H9 (cell line): ENCODE results near the gene FBLN1. TPM values are rescaled to one million over a fixed set of nuclear protein-coding genes. Genes with fewer than 3 reads are reported as not detected.

Source experiments
- DNase-seq: peaks from one replicate; pipeline ENCODE4 v3.0.0-alpha.2; 2017
- H2AFZ ChIP-seq: one replicate; pipeline ENCODE4 v1.6.1; 2013; ENCODE audit warnings: mild to moderate bottlenecking, low read length, control low read depth, moderate library complexity
- H2AK5ac ChIP-seq: 2 replicates; pipeline ENCODE4 v1.6.1; 2013; ENCODE audit warnings: low read length, control low read depth, mixed read lengths; ENCODE audit not compliant: insufficient read length
- H2BK120ac ChIP-seq: one replicate; pipeline ENCODE4 v1.6.1; 2013; ENCODE audit warnings: low read depth, mild to moderate bottlenecking, low read length, control low read depth, inconsistent platforms; ENCODE audit not compliant: poor library complexity, severe bottlenecking
- H2BK12ac ChIP-seq: 2 replicates; pipeline ENCODE4 v1.6.1; 2013; ENCODE audit warnings: low read length, control low read depth, mixed read lengths, low read depth; ENCODE audit not compliant: insufficient read length
- H2BK15ac ChIP-seq: 2 replicates; pipeline ENCODE4 v1.6.1; 2013; ENCODE audit warnings: low read depth, low read length, control low read depth
- H2BK20ac ChIP-seq: one replicate; pipeline ENCODE4 v1.6.1; 2013; ENCODE audit warnings: low read depth, mild to moderate bottlenecking, low read length, control low read depth, inconsistent platforms; ENCODE audit not compliant: poor library complexity, severe bottlenecking
- H2BK5ac ChIP-seq: 2 replicates; pipeline ENCODE4 v1.6.1; 2013; ENCODE audit warnings: low read length, control low read depth, mixed read lengths; ENCODE audit not compliant: insufficient read length
- H3K14ac ChIP-seq: 2 replicates; pipeline ENCODE4 v1.6.1; 2013; ENCODE audit warnings: low read length, control low read depth; ENCODE audit not compliant: insufficient read depth
- H3K18ac ChIP-seq: 2 replicates; pipeline ENCODE4 v1.6.1; 2013; ENCODE audit warnings: low read depth, mild to moderate bottlenecking, mixed read lengths, low read length, control low read depth; ENCODE audit not compliant: insufficient read length
- H3K23ac ChIP-seq: 2 replicates; pipeline ENCODE4 v1.6.1; 2013; ENCODE audit warnings: low read length, control low read depth, mixed read lengths, low read depth; ENCODE audit not compliant: insufficient read length
- H3K23me2 ChIP-seq: 2 replicates; pipeline ENCODE4 v1.6.1; 2013; ENCODE audit warnings: low read depth, mild to moderate bottlenecking, mixed read lengths, low read length, control low read depth; ENCODE audit not compliant: insufficient read length, poor library complexity, severe bottlenecking
- H3K27ac ChIP-seq: 2 replicates; pipeline ENCODE4 v1.5.1; 2013; ENCODE audit warnings: low read length, control low read depth, mixed read lengths, low read depth; ENCODE audit not compliant: insufficient read length
- H3K27me3 ChIP-seq: 2 replicates; pipeline ENCODE4 v1.6.1; 2013; ENCODE audit warnings: low read length, control low read depth, inconsistent platforms; ENCODE audit not compliant: insufficient read depth
- H3K4ac ChIP-seq: 2 replicates; pipeline ENCODE4 v1.6.1; 2013; ENCODE audit warnings: low read depth, mild to moderate bottlenecking, control low read depth, inconsistent platforms, low read length, moderate library complexity
- H3K4me1 ChIP-seq: 2 replicates; pipeline ENCODE4 v1.6.1; 2013; ENCODE audit warnings: low read length, control low read depth, inconsistent platforms; ENCODE audit not compliant: insufficient read depth
- H3K4me2 ChIP-seq: 2 replicates; pipeline ENCODE4 v1.6.1; 2013; ENCODE audit warnings: low read length, control low read depth, mixed read lengths; ENCODE audit not compliant: insufficient read length, insufficient read depth
- H3K56ac ChIP-seq: 2 replicates; pipeline ENCODE4 v1.6.1; 2013; ENCODE audit warnings: low read depth, mild to moderate bottlenecking, mixed read lengths, low read length, control low read depth; ENCODE audit not compliant: insufficient read length
- H3K79me1 ChIP-seq: 2 replicates; pipeline ENCODE4 v1.6.1; 2013; ENCODE audit warnings: low read depth, mild to moderate bottlenecking, moderate library complexity, low read length, control low read depth, inconsistent platforms; ENCODE audit not compliant: insufficient read depth, poor library complexity, severe bottlenecking
- H3K79me2 ChIP-seq: 2 replicates; pipeline ENCODE4 v1.6.1; 2013; ENCODE audit warnings: low read length, control low read depth, inconsistent platforms; ENCODE audit not compliant: insufficient read depth
- H3K9ac ChIP-seq: 2 replicates; pipeline ENCODE4 v1.6.1; 2013; ENCODE audit warnings: low read length, control low read depth, mixed read lengths; ENCODE audit not compliant: insufficient read length; ENCODE audit errors: extremely low read depth
- H3K9me3 ChIP-seq: one replicate; pipeline ENCODE4 v1.6.1; 2013; ENCODE audit warnings: low read depth, low read length, inconsistent platforms; ENCODE audit not compliant: control insufficient read depth
- H3T11ph ChIP-seq: one replicate; pipeline ENCODE4 v1.6.1; 2013; ENCODE audit warnings: mild to moderate bottlenecking, low read length, control low read depth, inconsistent platforms
- H4K20me1 ChIP-seq: one replicate; pipeline ENCODE4 v1.6.1; 2013; ENCODE audit not compliant: control insufficient read depth, insufficient read length, insufficient read depth
- H4K5ac ChIP-seq: 2 replicates; pipeline ENCODE4 v1.6.1; 2013; ENCODE audit warnings: low read depth, mild to moderate bottlenecking, mixed read lengths, low read length, control low read depth; ENCODE audit not compliant: insufficient read length
- H4K8ac ChIP-seq: replicated peaks from 2 replicates; pipeline ENCODE4 v1.6.1; 2013; ENCODE audit warnings: low read length, control low read depth, mixed read lengths, low read depth; ENCODE audit not compliant: insufficient read length
- H4K91ac ChIP-seq: 2 replicates; pipeline ENCODE4 v1.6.1; 2013; ENCODE audit warnings: low read depth, mild to moderate bottlenecking, moderate library complexity, mixed read lengths, low read length, control low read depth; ENCODE audit not compliant: insufficient read length
- H3K27ac Mint-ChIP-seq, 3 experiments: 2 replicates in 2 of 3; 3 replicates in 1 of 3; pipeline ENCODE4 v1.8.0; 2020 to 2021; ENCODE audit warnings: mixed read lengths in 3 of 3, mild to moderate bottlenecking in 1 of 3, moderate library complexity in 1 of 3
- H3K27me3 Mint-ChIP-seq: 2 replicates; pipeline ENCODE4 v1.8.0; 2021; ENCODE audit warnings: low read depth, mild to moderate bottlenecking, moderate library complexity, mixed read lengths
- H3K36me3 Mint-ChIP-seq, 3 experiments: 2 replicates in 2 of 3; 3 replicates in 1 of 3; pipeline ENCODE4 v1.8.0; 2020 to 2021; ENCODE audit warnings: low read depth in 3 of 3, mixed read lengths in 3 of 3; ENCODE audit not compliant: insufficient read depth in 1 of 3
- H3K4me1 Mint-ChIP-seq, 2 experiments: 2 replicates each; pipeline ENCODE4 v1.8.0; 2020; ENCODE audit warnings: mixed read lengths in 2 of 2
- H3K4me3 Mint-ChIP-seq, 2 experiments: 2 replicates in 1 of 2; 3 replicates in 1 of 2; pipeline ENCODE4 v1.8.0; 2020 to 2021; ENCODE audit warnings: mild to moderate bottlenecking in 2 of 2, mixed read lengths in 2 of 2, moderate library complexity in 1 of 2
- H3K9me3 Mint-ChIP-seq, 2 experiments: 2 replicates in 1 of 2; 3 replicates in 1 of 2; pipeline ENCODE4 v1.8.0; 2020; ENCODE audit warnings: mild to moderate bottlenecking in 2 of 2, mixed read lengths in 2 of 2, moderate library complexity in 1 of 2
- WGBS: extraction: QIAGEN DNeasy Blood & Tissue Kit; methylation state at CpG from one replicate; pipeline ENCODE4 v1.1.7; 2013; ENCODE audit warnings: missing lambda C conversion rate, low lambda C conversion rate, mixed read lengths; ENCODE audit not compliant: insufficient read length; ENCODE audit errors: extremely low coverage; 5-methylcytosine and 5-hydroxymethylcytosine counted together
- total RNA-seq: library from RNA; stranded (reverse); gene quantifications from 2 replicates; pipeline ENCODE4 v1.2.1, GENCODE V29; 2021
- TF ChIP-seq, protein P1 (sequence below): fragments of 200-600 bp; sonication (generic); conservative IDR thresholded peaks from 3 replicates; pipeline ENCODE4 v1.8.0; 2021; ENCODE audit warnings: antibody characterized with exemption, mild to moderate bottlenecking

FBLN1 gene
- total RNA-seq, 1 experiment from 2014 or later: 140 TPM

DNA sequence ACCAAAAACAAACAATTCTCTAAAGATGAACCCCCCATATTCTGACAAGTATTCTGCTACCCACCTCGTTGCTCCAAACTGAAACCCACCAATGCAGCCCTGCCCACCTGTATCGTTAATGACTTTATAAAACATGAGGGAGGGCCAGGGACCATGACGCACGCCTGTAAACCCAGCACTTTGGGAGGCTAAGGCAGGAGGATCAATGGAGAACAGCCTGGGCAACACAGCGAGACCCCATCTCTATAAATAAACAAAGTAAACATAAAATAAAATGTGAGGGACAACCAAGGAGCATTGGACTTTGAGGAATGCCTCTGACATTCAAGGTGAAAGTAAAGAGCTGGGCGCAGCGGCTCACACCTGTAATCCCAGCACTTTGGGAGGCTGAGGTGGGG lies 129.2 kb downstream of the FBLN1 start:
- H3K14ac ChIP-seq: no peak overlapping the region
- Mint-ChIP-seq H3K36me3 (no peaks in the 10 kb centered on the region), H3K9me3 (no peaks in the 10 kb centered on the region)

More for the DNA sequence above, 129.2 kb downstream of the FBLN1 start:
- Histone ChIP-seq H3K18ac (no peak overlapping the region), H3K4ac (no peak overlapping the region), H2BK15ac (no peak overlapping the region), H2BK5ac (no peak overlapping the region), H2AFZ (no peak overlapping the region), H3K9ac (no peak overlapping the region), H2BK20ac (no peak overlapping the region), H3K23ac (no peak overlapping the region), H3T11ph (no peak overlapping the region), H3K79me2 (no peaks in the 10 kb centered on the region), H3K27ac (no peak overlapping the region), H4K8ac (no peak overlapping the region), H3K23me2 (no peaks in the 10 kb centered on the region), H4K5ac (no peak overlapping the region), H2AK5ac (no peak overlapping the region), H4K91ac (no peak overlapping the region), H4K20me1 (no peaks in the 10 kb centered on the region), H3K9me3 (no peaks in the 10 kb centered on the region), H3K4me2 (no peak overlapping the region), H2BK120ac (no peak overlapping the region), H2BK12ac (no peak overlapping the region), H3K4me1 (peaks cover 2% of the 10 kb centered on the region; the same call in 1 of the 2 replicates), H3K27me3 (no peaks in the 10 kb centered on the region), H3K56ac (no peak overlapping the region), H3K79me1 (no peaks in the 10 kb centered on the region)
- no CpG with 5 or more reads among the region's 7 CpGs for WGBS
- H3K27ac Mint-ChIP-seq: 0 out of 7 replicates have a peak overlapping the region, but pooled peaks of 1 of the 3 experiments have one; percentile 94
- peaks cover 26% of the 10 kb centered on the region for H3K27me3 Mint-ChIP-seq
- H3K4me3 Mint-ChIP-seq: peak overlapping the region in 1 of 2 experiments; percentile 43; a peak in 3 of 5 replicates
- H3K4me1 Mint-ChIP-seq: peaks cover 46 to 68% of the 10 kb centered on the region in 2 experiments
- no peak for DNase-seq
- TF ChIP-seq, protein P1, sequence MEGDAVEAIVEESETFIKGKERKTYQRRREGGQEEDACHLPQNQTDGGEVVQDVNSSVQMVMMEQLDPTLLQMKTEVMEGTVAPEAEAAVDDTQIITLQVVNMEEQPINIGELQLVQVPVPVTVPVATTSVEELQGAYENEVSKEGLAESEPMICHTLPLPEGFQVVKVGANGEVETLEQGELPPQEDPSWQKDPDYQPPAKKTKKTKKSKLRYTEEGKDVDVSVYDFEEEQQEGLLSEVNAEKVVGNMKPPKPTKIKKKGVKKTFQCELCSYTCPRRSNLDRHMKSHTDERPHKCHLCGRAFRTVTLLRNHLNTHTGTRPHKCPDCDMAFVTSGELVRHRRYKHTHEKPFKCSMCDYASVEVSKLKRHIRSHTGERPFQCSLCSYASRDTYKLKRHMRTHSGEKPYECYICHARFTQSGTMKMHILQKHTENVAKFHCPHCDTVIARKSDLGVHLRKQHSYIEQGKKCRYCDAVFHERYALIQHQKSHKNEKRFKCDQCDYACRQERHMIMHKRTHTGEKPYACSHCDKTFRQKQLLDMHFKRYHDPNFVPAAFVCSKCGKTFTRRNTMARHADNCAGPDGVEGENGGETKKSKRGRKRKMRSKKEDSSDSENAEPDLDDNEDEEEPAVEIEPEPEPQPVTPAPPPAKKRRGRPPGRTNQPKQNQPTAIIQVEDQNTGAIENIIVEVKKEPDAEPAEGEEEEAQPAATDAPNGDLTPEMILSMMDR: no peak
